ENCODE data around the gene GAL3ST2.

GAL3ST2 gene

DNA sequence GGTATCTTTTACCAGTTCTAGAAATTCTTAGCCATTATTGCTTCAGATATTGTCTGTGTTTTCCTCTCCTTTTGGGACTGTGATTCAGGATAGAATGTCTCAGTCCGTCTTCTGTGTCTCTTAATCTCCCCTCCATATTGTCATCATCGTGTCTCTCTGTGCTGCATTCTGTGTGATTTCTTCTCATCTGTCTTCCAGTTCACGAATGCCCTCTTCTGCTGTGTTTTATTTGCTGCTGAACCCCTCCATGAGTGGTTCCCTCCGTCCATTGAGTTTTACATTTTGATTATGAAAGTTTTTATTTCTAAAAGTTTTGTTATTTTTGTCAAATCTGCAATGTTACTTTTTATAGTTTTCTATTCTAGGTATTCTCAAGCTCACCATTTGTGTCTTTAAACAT, 30.5 kb upstream of the GAL3ST2 start:
- TF ChIP-seq, protein P1, sequence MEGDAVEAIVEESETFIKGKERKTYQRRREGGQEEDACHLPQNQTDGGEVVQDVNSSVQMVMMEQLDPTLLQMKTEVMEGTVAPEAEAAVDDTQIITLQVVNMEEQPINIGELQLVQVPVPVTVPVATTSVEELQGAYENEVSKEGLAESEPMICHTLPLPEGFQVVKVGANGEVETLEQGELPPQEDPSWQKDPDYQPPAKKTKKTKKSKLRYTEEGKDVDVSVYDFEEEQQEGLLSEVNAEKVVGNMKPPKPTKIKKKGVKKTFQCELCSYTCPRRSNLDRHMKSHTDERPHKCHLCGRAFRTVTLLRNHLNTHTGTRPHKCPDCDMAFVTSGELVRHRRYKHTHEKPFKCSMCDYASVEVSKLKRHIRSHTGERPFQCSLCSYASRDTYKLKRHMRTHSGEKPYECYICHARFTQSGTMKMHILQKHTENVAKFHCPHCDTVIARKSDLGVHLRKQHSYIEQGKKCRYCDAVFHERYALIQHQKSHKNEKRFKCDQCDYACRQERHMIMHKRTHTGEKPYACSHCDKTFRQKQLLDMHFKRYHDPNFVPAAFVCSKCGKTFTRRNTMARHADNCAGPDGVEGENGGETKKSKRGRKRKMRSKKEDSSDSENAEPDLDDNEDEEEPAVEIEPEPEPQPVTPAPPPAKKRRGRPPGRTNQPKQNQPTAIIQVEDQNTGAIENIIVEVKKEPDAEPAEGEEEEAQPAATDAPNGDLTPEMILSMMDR (IDR thresholded peaks at IDR 0.05; ENCODE audit: insufficient read depth, low read depth, low read length, missing control alignments) = no peak
- DNase-seq (ENCODE audit: low read depth) = no peak
- no peak overlapping the region for H3K4me3 ChIP-seq (ENCODE audit: low read length)

GRCh38 chr2:241748468-241749256, 28.0 kb upstream of the GAL3ST2 start:
- DNase-seq (ENCODE audit: low read depth) = no peak
- H3K4me3 ChIP-seq (ENCODE audit: low read length) = no peak overlapping the region
- TF ChIP-seq, protein P1 (IDR thresholded peaks at IDR 0.05; ENCODE audit: insufficient read depth, low read depth, low read length, missing control alignments) = no peak

DNA sequence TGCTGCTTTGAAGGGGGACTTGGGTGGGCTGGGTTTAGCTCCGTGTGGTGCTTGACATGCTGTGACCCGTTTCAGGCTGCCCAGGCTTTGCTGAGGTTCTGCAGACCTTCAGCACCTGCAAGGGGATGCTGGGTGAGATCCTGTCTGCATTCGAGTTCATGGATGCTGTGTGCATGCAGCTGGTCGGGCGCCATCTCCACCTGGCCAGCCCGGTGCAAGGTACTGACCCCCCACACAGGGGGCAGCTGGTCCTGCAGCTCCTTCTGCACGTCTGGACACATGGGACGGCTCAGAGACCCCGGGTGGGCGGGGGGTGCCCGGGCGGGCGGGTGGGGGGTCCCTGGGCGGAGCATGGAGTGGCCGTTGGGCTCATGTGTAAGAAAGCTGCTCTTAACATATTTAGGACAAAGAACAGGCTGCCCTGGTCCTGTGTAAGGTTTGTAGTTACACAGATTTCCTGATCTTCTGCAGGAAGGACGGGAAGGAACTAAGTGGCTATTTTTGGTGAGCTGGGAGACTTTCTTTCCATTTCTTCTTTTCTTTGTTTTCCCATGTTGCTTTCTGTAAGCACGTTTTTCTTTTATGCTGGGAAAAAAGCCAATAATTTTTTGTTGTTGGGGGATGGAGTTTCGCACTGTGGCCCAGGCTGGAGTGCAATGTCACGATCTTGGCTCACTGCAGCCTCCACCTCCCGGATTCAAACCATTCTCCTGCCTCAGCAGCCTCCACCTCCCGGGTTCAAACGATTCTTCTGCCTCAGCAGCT, 26.4 kb upstream of the GAL3ST2 start:
- DNase-seq (ENCODE audit: low read depth) = no peak
- no peak overlapping the region for H3K4me3 ChIP-seq (ENCODE audit: low read length)
- TF ChIP-seq, protein P1 (IDR thresholded peaks at IDR 0.05; ENCODE audit: insufficient read depth, low read depth, low read length, missing control alignments) = no peak

DNA sequence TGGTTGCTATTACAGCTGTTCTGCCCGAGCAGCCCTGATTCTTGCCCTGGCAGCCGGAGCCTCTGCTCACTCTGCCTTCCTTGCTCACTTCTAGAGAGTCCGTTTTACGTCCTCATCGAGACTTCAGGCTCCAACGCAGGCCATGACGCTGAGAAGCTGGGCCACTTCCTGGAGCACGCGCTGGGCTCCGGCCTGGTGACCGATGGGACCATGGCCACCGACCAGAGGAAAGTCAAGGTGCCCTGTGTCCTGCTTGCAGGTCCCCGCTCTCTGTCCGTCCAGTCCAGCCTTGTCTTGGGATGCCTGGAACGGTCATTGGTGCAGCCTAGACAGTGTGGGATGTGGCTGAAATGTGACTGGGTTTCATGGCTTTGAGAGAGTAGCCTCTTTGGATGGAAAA, 25.5 kb upstream of the GAL3ST2 start:
- DNase-seq (ENCODE audit: low read depth) = no peak
- TF ChIP-seq, protein P1 (IDR thresholded peaks at IDR 0.05; ENCODE audit: insufficient read depth, low read depth, low read length, missing control alignments) = no peak

DNA sequence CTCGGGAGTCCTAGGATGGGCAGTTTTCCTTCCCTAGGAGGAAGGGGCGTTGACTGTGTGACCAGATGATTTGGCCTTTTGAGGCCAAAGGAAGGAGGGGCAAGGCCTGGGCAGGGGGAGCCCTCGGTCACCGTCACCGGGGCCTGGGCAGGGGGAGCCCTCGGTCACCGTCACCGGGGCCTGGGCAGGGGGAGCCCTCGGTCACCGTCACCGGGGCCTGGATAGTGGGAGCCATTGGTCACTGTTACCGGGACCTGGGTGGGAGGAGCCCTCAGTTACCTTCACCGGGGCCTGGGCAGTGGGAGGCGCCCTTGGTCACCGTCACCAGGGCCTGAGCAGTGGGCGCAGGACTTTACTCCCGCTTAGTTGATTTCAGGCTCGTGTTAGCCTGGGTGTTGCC, 24.8 kb upstream of the GAL3ST2 start:
- TF ChIP-seq, protein P1 (IDR thresholded peaks at IDR 0.05; ENCODE audit: insufficient read depth, low read depth, low read length, missing control alignments) = no peak
- DNase-seq (ENCODE audit: low read depth) = no peak
- no peak overlapping the region for H3K4me3 ChIP-seq (ENCODE audit: low read length)

More for the DNA sequence above, 25.5 kb upstream of the GAL3ST2 start:
- no peak overlapping the region for H3K4me3 ChIP-seq (ENCODE audit: low read length)

DNA sequence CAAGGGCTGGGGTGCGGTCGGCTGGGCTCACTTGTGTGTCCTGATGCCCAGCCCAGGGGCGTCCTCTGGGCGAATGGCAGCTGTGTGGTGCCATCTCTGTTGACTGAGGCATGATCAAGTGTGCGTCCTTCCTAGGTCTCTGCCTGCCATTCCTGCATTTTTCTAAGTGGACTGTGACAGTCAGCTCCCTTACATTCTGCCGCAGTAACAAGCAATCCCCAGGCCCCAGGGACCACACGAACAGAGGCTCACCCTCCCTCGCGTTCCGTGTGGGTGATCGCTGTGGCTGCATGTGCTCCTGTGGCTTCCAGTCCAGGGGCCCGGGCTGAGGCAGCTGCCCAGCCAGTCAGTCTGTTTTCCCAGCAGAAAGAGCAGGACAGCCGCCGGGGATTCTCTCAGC, 24.4 kb upstream of the GAL3ST2 start:
- H3K4me3 ChIP-seq (ENCODE audit: low read length) = no peak overlapping the region
- TF ChIP-seq, protein P1 (IDR thresholded peaks at IDR 0.05; ENCODE audit: insufficient read depth, low read depth, low read length, missing control alignments) = no peak
- no peak for DNase-seq (ENCODE audit: low read depth)

All from epithelial cell of esophagus (primary cell).